ENCODE results near the gene F7. TPM values are rescaled to one million over a fixed set of nuclear protein-coding genes. Genes with fewer than 3 reads are reported as not detected.

F7 gene
- total RNA-seq, 3 donors from 2014 or later, result 0.15 to 0.48 (median 0.33) TPM

- Histone ChIP-seq H3K4me3 (no peak overlapping the region), H3K27ac (no peak overlapping the region), H3K4me1 (no peaks in the 10 kb centered on the region), H3K27me3 (no peaks in the 10 kb centered on the region), H3K9me3 (no peaks in the 10 kb centered on the region), H3K36me3 (peaks cover 6% of the 10 kb centered on the region)
- DNase-seq (ENCODE audit: low spot score in 2 of 2), result no peak
- intact Hi-C loops (cut with DNase I; ENCODE audit: low total_unique reads), result no loop called here
- TF ChIP-seq POLR2AphosphoS5 (IDR thresholded peaks at IDR 0.05) (no peak), POLR2A (IDR thresholded peaks at IDR 0.05) (no peak), CTCF (IDR thresholded peaks at IDR 0.05) (no peak)
These were observed 20.5 kb upstream of the F7 start for GRCh38 chr13:113084943-113085540.

- no peaks in the 10 kb centered on the region for H3K4me1 ChIP-seq
- no peak overlapping the region for H3K4me3 ChIP-seq
- intact Hi-C loops (cut with DNase I; ENCODE audit: low total_unique reads), result no loop called here
- no peak overlapping the region for H3K27ac ChIP-seq
- TF ChIP-seq CTCF (IDR thresholded peaks at IDR 0.05), result no peak
- no peak for TF ChIP-seq POLR2A (IDR thresholded peaks at IDR 0.05)
- TF ChIP-seq POLR2AphosphoS5 (IDR thresholded peaks at IDR 0.05), result no peak
- H3K36me3 ChIP-seq, result peaks cover 6% of the 10 kb centered on the region
- H3K9me3 ChIP-seq, result no peaks in the 10 kb centered on the region
- H3K27me3 ChIP-seq, result no peaks in the 10 kb centered on the region
- DNase-seq (ENCODE audit: low spot score in 2 of 2), result no peak
These were observed 19.4 kb upstream of the F7 start for GRCh38 chr13:113086031-113086750.

DNA sequence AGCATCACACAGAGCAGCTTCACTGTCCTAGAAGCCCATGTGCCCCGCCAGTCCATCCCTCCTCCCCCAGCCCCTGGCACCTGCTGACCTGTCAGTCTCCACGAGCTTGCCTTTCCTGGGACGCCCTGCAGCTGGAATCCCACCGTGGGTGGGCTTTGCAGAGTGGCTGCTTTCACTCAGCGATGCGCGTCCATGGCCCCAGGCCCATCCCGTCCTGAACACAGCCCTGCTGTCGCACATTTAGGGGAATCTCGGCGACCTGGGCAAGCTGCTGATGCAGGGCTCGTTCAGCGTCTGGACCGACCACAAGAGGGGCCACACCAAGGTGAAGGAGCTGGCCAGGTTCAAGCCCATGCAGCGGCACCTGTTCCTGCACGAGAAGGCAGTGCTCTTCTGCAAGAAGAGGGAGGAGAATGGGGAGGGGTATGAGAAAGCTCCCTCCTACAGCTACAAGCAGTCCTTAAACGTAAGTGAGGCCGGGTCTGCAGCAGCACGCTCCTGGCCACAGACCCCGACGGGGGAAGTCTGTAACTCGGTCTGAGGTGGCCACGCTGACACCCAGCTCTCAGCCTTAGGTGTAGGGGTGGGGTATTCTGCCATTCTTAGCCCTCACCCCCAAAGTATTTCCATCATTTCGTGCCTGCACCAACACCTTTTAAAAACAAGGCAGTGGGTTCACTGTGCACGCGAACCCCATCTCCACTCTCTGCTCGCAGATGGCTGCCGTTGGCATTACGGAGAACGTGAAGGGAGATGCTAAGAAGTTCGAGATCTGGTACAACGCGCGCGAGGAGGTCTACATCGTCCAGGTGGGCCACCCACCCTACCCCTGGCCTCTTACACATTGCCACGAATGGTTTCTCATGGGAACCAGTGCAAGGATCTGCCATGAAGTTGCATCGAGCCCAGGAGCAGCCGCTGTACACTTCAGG is 18.3 kb upstream of the F7 start:
- TF ChIP-seq CTCF (IDR thresholded peaks at IDR 0.05) (no peak), POLR2A (IDR thresholded peaks at IDR 0.05) (no peak), POLR2AphosphoS5 (IDR thresholded peaks at IDR 0.05) (no peak)
- no peak overlapping the region for H3K4me3 ChIP-seq
- H3K4me1 ChIP-seq, result no peaks in the 10 kb centered on the region
- no peaks in the 10 kb centered on the region for H3K27me3 ChIP-seq
- H3K36me3 ChIP-seq, result peaks cover 6% of the 10 kb centered on the region
- intact Hi-C loops (cut with DNase I; ENCODE audit: low total_unique reads), result no loop called here
- H3K9me3 ChIP-seq, result no peaks in the 10 kb centered on the region
- DNase-seq (ENCODE audit: low spot score in 2 of 2), result no peak
- no peak overlapping the region for H3K27ac ChIP-seq

DNA sequence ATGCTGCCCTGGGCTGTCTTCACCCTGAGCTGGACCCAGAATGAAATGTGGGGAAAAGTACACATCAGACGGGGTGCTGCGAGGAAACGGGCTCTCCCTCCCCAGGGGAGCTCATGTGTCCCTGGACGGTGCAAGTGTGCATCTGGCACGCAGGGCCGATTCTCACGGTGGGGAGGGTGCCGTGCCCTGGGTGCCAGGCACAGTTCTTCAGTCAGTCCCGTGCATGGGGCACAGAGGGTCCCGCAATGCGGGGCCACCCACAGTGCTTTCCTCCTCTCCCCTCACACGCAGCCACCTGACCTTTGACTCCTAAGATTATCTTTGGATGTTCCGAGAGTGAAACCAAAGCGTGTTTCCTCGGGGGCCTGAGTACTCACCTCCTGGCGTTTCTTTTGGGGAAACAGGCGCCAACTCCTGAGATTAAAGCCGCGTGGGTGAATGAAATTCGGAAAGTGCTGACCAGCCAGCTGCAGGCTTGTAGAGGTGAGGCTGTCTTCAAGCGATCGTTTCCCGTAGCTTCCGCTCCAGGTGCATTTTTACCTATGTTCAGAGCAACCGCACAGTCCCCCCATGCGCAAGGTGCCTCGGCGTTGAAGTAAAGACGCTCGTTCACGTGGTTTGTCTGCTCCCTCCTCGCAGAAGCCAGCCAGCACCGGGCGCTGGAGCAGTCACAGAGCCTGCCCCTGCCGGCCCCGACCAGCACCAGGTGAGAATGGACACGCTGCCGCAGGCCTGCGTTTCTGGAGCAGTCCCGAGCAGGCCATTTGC is 17.5 kb upstream of the F7 start:
- no peaks in the 10 kb centered on the region for H3K9me3 ChIP-seq
- TF ChIP-seq POLR2A (IDR thresholded peaks at IDR 0.05) (no peak), CTCF (IDR thresholded peaks at IDR 0.05) (no peak), POLR2AphosphoS5 (IDR thresholded peaks at IDR 0.05) (no peak)
- no peak overlapping the region for H3K27ac ChIP-seq
- intact Hi-C loops (cut with DNase I; ENCODE audit: low total_unique reads), result no loop called here
- H3K36me3 ChIP-seq, result peaks cover 6% of the 10 kb centered on the region
- H3K4me1 ChIP-seq, result no peaks in the 10 kb centered on the region
- no peak overlapping the region for H3K4me3 ChIP-seq
- H3K27me3 ChIP-seq, result no peaks in the 10 kb centered on the region
- DNase-seq (ENCODE audit: low spot score in 2 of 2), result no peak
